Measurements from ENCODE around the gene SORCS1.

SORCS1 gene

DNA sequence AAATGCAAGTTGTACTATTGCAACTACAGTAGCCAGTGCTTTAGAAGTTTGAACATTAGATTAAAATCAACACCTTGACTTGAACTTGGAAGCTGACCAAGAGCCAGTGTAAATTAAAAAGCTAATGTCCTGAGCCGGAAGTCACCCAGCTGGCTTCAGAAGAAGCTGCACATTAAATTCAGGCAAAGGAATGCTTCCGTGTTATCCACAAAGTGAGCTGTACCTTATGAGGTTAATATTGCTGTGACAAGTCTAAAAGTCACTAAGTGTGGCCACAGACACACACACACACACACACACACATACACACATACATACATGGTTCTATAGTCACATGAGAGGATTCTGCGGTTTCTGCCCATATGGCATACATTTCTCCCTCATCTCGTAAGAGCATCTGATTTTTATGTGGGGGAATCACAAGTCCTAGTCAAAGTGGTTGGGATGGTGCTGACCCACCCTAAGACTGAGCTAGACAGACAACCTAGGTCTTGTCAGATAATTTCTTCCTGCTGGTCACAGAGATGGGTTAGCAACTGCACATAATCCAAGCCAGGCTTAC, 612.9 kb downstream of the SORCS1 start:
- H3K4me3 ChIP-seq (ENCODE audit: low read depth in 1 of 2, low read length in 2 of 2) = no peak overlapping the region
- H3K36me3 ChIP-seq (ENCODE audit: control insufficient read depth in 1 of 2, insufficient read depth in 2 of 2, low read length in 2 of 2) = no peaks in the 10 kb centered on the region

GRCh38 chr10:106548832-106549231, 615.7 kb downstream of the SORCS1 start:
- H3K36me3 ChIP-seq (ENCODE audit: control insufficient read depth in 1 of 2, insufficient read depth in 2 of 2, low read length in 2 of 2) = no peaks in the 10 kb centered on the region
- no peak overlapping the region for H3K27ac ChIP-seq (ENCODE audit: low read length)
- H3K4me3 ChIP-seq (ENCODE audit: low read depth in 1 of 2, low read length in 2 of 2) = no peak overlapping the region
- H3K9me3 ChIP-seq (ENCODE audit: control insufficient read depth in 1 of 2, low read length in 2 of 2) = no peaks in the 10 kb centered on the region
- no peaks in the 10 kb centered on the region for H3K27me3 ChIP-seq (ENCODE audit: low read depth, low read length)
- no peaks in the 10 kb centered on the region for H3K4me1 ChIP-seq (ENCODE audit: control insufficient read depth in 1 of 2, insufficient read depth in 2 of 2, low read length in 2 of 2)

More for the DNA sequence above, 612.9 kb downstream of the SORCS1 start:
- Histone ChIP-seq H3K9me3 (ENCODE audit: control insufficient read depth in 1 of 2, low read length in 2 of 2) (no peaks in the 10 kb centered on the region), H3K27ac (ENCODE audit: low read length) (no peak overlapping the region), H3K4me1 (ENCODE audit: control insufficient read depth in 1 of 2, insufficient read depth in 2 of 2, low read length in 2 of 2) (no peaks in the 10 kb centered on the region), H3K27me3 (ENCODE audit: low read depth, low read length) (no peaks in the 10 kb centered on the region)

DNA sequence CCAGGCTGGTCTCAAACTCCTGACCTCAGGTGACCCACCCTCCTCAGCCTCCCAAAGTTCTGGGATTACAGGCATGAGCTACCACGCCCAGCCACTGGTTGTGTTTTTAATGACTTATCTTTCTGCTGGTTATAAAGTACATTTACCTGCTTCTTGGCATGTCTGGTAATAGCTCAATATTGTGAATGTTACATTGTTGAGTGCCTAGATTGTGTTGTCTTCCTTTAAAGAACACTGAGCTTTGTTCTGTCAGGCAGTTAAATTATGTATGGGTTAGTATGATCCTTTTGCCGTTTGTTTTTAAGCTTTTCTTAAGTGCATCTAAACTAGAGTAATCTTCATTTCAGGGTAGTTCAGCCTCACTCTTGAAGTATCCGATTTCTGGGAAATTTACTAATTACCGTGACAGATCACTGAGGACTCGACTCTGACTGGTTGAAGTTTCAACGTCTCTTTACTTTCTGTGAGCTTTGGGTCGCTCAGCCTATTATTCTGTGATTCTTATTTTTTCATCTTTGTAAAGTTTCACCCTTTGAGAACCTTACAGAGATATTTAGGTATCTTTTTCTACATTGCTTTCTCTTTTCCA, 617.4 kb downstream of the SORCS1 start:
- H3K27me3 ChIP-seq (ENCODE audit: low read depth, low read length) = no peaks in the 10 kb centered on the region
- H3K27ac ChIP-seq (ENCODE audit: low read length) = no peak overlapping the region
- H3K36me3 ChIP-seq (ENCODE audit: control insufficient read depth in 1 of 2, insufficient read depth in 2 of 2, low read length in 2 of 2) = no peaks in the 10 kb centered on the region
- no peaks in the 10 kb centered on the region for H3K9me3 ChIP-seq (ENCODE audit: control insufficient read depth in 1 of 2, low read length in 2 of 2)
- no peaks in the 10 kb centered on the region for H3K4me1 ChIP-seq (ENCODE audit: control insufficient read depth in 1 of 2, insufficient read depth in 2 of 2, low read length in 2 of 2)
- H3K4me3 ChIP-seq (ENCODE audit: low read depth in 1 of 2, low read length in 2 of 2) = no peak overlapping the region

GRCh38 chr10:106542461-106542860, 622.0 kb downstream of the SORCS1 start:
- Histone ChIP-seq H3K27me3 (ENCODE audit: low read depth, low read length) (no peaks in the 10 kb centered on the region), H3K9me3 (ENCODE audit: control insufficient read depth in 1 of 2, low read length in 2 of 2) (no peaks in the 10 kb centered on the region), H3K4me1 (ENCODE audit: control insufficient read depth in 1 of 2, insufficient read depth in 2 of 2, low read length in 2 of 2) (no peaks in the 10 kb centered on the region), H3K27ac (ENCODE audit: low read length) (no peak overlapping the region), H3K4me3 (ENCODE audit: low read depth in 1 of 2, low read length in 2 of 2) (no peak overlapping the region), H3K36me3 (ENCODE audit: control insufficient read depth in 1 of 2, insufficient read depth in 2 of 2, low read length in 2 of 2) (no peaks in the 10 kb centered on the region)

GRCh38 chr10:106540645-106541044, 623.9 kb downstream of the SORCS1 start:
- Histone ChIP-seq H3K4me3 (ENCODE audit: low read depth in 1 of 2, low read length in 2 of 2) (no peak overlapping the region), H3K4me1 (ENCODE audit: control insufficient read depth in 1 of 2, insufficient read depth in 2 of 2, low read length in 2 of 2) (no peaks in the 10 kb centered on the region), H3K36me3 (ENCODE audit: control insufficient read depth in 1 of 2, insufficient read depth in 2 of 2, low read length in 2 of 2) (no peaks in the 10 kb centered on the region), H3K9me3 (ENCODE audit: control insufficient read depth in 1 of 2, low read length in 2 of 2) (no peaks in the 10 kb centered on the region), H3K27me3 (ENCODE audit: low read depth, low read length) (no peaks in the 10 kb centered on the region), H3K27ac (ENCODE audit: low read length) (no peak overlapping the region)

DNA sequence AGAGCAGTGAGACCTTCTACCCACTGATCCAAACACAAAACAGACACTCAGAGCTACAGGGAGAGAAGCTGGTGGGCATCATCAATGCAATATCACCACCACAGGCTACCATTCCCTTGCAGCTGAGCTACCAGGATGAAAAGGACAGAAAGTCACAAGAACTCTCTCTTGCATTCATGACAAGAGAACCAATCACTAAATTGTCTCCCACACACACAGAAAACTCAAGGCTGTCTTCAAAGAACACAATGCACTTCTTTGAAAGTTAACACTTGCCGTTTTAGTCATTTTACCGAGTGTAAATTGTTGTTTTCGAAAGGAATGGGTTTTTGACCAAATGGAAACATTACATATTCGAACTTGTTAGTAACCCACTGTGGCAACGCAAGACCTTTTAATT, 626.6 kb downstream of the SORCS1 start:
- Histone ChIP-seq H3K27me3 (ENCODE audit: low read depth, low read length) (no peaks in the 10 kb centered on the region), H3K36me3 (ENCODE audit: control insufficient read depth in 1 of 2, insufficient read depth in 2 of 2, low read length in 2 of 2) (no peaks in the 10 kb centered on the region), H3K27ac (ENCODE audit: low read length) (no peak overlapping the region), H3K9me3 (ENCODE audit: control insufficient read depth in 1 of 2, low read length in 2 of 2) (no peaks in the 10 kb centered on the region), H3K4me3 (ENCODE audit: low read depth in 1 of 2, low read length in 2 of 2) (no peak overlapping the region), H3K4me1 (ENCODE audit: control insufficient read depth in 1 of 2, insufficient read depth in 2 of 2, low read length in 2 of 2) (no peaks in the 10 kb centered on the region)

- Histone ChIP-seq H3K4me1 (ENCODE audit: control insufficient read depth in 1 of 2, insufficient read depth in 2 of 2, low read length in 2 of 2) (no peaks in the 10 kb centered on the region), H3K27ac (ENCODE audit: low read length) (no peak overlapping the region), H3K36me3 (ENCODE audit: control insufficient read depth in 1 of 2, insufficient read depth in 2 of 2, low read length in 2 of 2) (no peaks in the 10 kb centered on the region)
Observed at GRCh38 chr10:106535304-106535953, 629.1 kb downstream of the SORCS1 start.

GRCh38 chr10:106534441-106534840, 630.1 kb downstream of the SORCS1 start:
- no peak overlapping the region for H3K4me3 ChIP-seq (ENCODE audit: low read depth in 1 of 2, low read length in 2 of 2)
- no peaks in the 10 kb centered on the region for H3K36me3 ChIP-seq (ENCODE audit: control insufficient read depth in 1 of 2, insufficient read depth in 2 of 2, low read length in 2 of 2)
- H3K4me1 ChIP-seq (ENCODE audit: control insufficient read depth in 1 of 2, insufficient read depth in 2 of 2, low read length in 2 of 2) = no peaks in the 10 kb centered on the region
- no peak overlapping the region for H3K27ac ChIP-seq (ENCODE audit: low read length)
- H3K27me3 ChIP-seq (ENCODE audit: low read depth, low read length) = no peaks in the 10 kb centered on the region
- H3K9me3 ChIP-seq (ENCODE audit: control insufficient read depth in 1 of 2, low read length in 2 of 2) = no peaks in the 10 kb centered on the region

More at GRCh38 chr10:106535304-106535953, 629.1 kb downstream of the SORCS1 start:
- Histone ChIP-seq H3K27me3 (ENCODE audit: low read depth, low read length) (no peaks in the 10 kb centered on the region), H3K9me3 (ENCODE audit: control insufficient read depth in 1 of 2, low read length in 2 of 2) (no peaks in the 10 kb centered on the region), H3K4me3 (ENCODE audit: low read depth in 1 of 2, low read length in 2 of 2) (no peak overlapping the region)

DNA sequence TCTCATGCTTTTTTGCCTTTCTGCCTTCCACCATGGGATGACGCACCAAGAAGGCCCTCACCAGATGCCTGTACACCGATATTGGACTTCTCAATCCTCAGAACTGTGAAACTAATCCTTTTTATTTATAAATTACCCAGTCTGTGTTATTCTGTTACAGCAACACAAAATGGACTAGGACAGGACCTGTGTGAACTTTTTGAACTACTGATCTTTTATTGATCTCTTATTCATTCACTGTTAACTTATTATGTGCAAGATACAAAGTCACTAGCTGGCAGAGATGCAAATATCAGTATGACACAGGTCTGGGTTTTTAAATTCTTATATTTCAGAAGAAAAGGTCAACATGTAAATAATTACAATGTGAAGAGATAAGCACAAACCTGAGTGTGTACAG, 635.8 kb downstream of the SORCS1 start:
- no peaks in the 10 kb centered on the region for H3K9me3 ChIP-seq (ENCODE audit: control insufficient read depth in 1 of 2, low read length in 2 of 2)
- no peaks in the 10 kb centered on the region for H3K27me3 ChIP-seq (ENCODE audit: low read depth, low read length)
- no peak overlapping the region for H3K27ac ChIP-seq (ENCODE audit: low read length)
- no peak overlapping the region for H3K4me3 ChIP-seq (ENCODE audit: low read depth in 1 of 2, low read length in 2 of 2)
- no peaks in the 10 kb centered on the region for H3K4me1 ChIP-seq (ENCODE audit: control insufficient read depth in 1 of 2, insufficient read depth in 2 of 2, low read length in 2 of 2)
- H3K36me3 ChIP-seq (ENCODE audit: control insufficient read depth in 1 of 2, insufficient read depth in 2 of 2, low read length in 2 of 2) = no peaks in the 10 kb centered on the region

DNA sequence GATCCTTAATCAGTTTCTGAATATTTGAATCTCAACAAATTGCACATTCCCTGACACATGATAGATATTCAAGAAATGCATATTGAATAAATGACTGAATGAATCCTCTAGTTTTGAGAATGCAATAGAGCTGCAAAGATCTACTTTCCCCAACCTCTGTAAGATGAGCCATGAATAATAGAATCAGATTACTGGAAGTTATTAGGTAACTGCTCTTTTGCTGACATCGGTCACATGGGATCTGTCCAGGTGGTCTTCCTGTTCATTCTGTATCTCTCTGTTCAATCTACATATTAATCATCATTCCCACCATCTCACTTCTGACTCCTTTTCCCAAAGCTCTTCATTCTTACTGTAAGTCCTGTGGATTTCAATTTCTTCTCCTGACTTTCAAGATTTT, 638.7 kb downstream of the SORCS1 start:
- Histone ChIP-seq H3K4me1 (ENCODE audit: control insufficient read depth in 1 of 2, insufficient read depth in 2 of 2, low read length in 2 of 2) (no peaks in the 10 kb centered on the region), H3K4me3 (ENCODE audit: low read depth in 1 of 2, low read length in 2 of 2) (no peak overlapping the region), H3K9me3 (ENCODE audit: control insufficient read depth in 1 of 2, low read length in 2 of 2) (no peaks in the 10 kb centered on the region)

More for the DNA sequence above, 638.7 kb downstream of the SORCS1 start:
- no peaks in the 10 kb centered on the region for H3K27me3 ChIP-seq (ENCODE audit: low read depth, low read length)
- no peaks in the 10 kb centered on the region for H3K36me3 ChIP-seq (ENCODE audit: control insufficient read depth in 1 of 2, insufficient read depth in 2 of 2, low read length in 2 of 2)
- no peak overlapping the region for H3K27ac ChIP-seq (ENCODE audit: low read length)
